GM23338 (cell line): Measurements from ENCODE around the gene SF1. TPM values are rescaled to one million over a fixed set of nuclear protein-coding genes. Genes with fewer than 3 reads are reported as not detected.

Experiments
- ATAC-seq: fragments of 200-7000 bp; cut with Tn5 transposase; 3 replicates; pipeline ENCODE4 v1.9.1; 2020
- DNase-seq: peaks from one replicate; pipeline ENCODE4 v3.0.0-alpha.2; 2015; ENCODE audit warnings: low spot score
- H2AFZ ChIP-seq: fragments of 200-600 bp; sonication (generic); 2 replicates; pipeline ENCODE4 v1.8.0; 2016; ENCODE audit warnings: antibody characterized with exemption, mild to moderate bottlenecking, moderate library complexity
- H3F3A ChIP-seq: fragments of 200-600 bp; sonication (generic); replicated peaks from 2 replicates; pipeline ENCODE4 v1.8.0; 2017; ENCODE audit warnings: antibody characterized with exemption, mixed run types, low read depth
- H3K27ac ChIP-seq: fragments of 200-600 bp; sonication (generic); 2 replicates; pipeline ENCODE4 v1.6.1; 2016; ENCODE audit warnings: low read depth
- H3K27me3 ChIP-seq: fragments of 200-600 bp; sonication (generic); 2 replicates; pipeline ENCODE4 v1.8.0; 2016; ENCODE audit warnings: mild to moderate bottlenecking, mixed run types, moderate library complexity; ENCODE audit not compliant: insufficient read depth
- H3K36me3 ChIP-seq: fragments of 200-600 bp; sonication (generic); 2 replicates; pipeline ENCODE4 v1.8.0; 2016; ENCODE audit warnings: mild to moderate bottlenecking; ENCODE audit not compliant: insufficient read depth
- H3K4me1 ChIP-seq: fragments of 200-600 bp; sonication (generic); 2 replicates; pipeline ENCODE4 v1.8.0; 2016; ENCODE audit warnings: mild to moderate bottlenecking, moderate library complexity; ENCODE audit not compliant: insufficient read depth
- H3K4me2 ChIP-seq: fragments of 200-600 bp; sonication (generic); 2 replicates; pipeline ENCODE4 v1.7.1; 2017; ENCODE audit warnings: mixed run types
- H3K4me3 ChIP-seq: fragments of 200-600 bp; sonication (generic); 2 replicates; pipeline ENCODE4 v1.6.1; 2016; ENCODE audit warnings: mixed run types
- H3K79me2 ChIP-seq: fragments of 200-600 bp; sonication (generic); replicated peaks from 2 replicates; pipeline ENCODE4 v1.8.0; 2017; ENCODE audit warnings: mild to moderate bottlenecking; ENCODE audit not compliant: insufficient read depth
- H3K9me2 ChIP-seq: fragments of 200-600 bp; sonication (generic); 2 replicates; pipeline ENCODE4 v1.8.0; 2017; ENCODE audit not compliant: insufficient read depth
- H4K20me1 ChIP-seq: fragments of 200-600 bp; sonication (generic); replicated peaks from 2 replicates; pipeline ENCODE4 v1.8.0; 2017; ENCODE audit warnings: mild to moderate bottlenecking; ENCODE audit not compliant: insufficient read depth
- H3K27ac Mint-ChIP-seq: 2 replicates; pipeline ENCODE4 v1.8.0; 2020; ENCODE audit warnings: inconsistent platforms, mild to moderate bottlenecking, moderate library complexity, mixed read lengths
- H3K27me3 Mint-ChIP-seq: 3 replicates; pipeline ENCODE4 v1.8.0; 2022; ENCODE audit warnings: low read depth, mild to moderate bottlenecking, moderate library complexity, mixed read lengths, inconsistent platforms; ENCODE audit not compliant: insufficient read depth, poor library complexity
- H3K36me3 Mint-ChIP-seq: 3 replicates; pipeline ENCODE4 v1.8.0; 2021; ENCODE audit warnings: low read depth, mild to moderate bottlenecking, inconsistent platforms, moderate library complexity, mixed read lengths
- H3K4me1 Mint-ChIP-seq: 3 replicates; pipeline ENCODE4 v1.8.0; 2020; ENCODE audit warnings: mild to moderate bottlenecking, inconsistent platforms, mixed read lengths
- H3K4me3 Mint-ChIP-seq: 3 replicates; pipeline ENCODE4 v1.8.0; 2021; ENCODE audit warnings: moderate library complexity, mild to moderate bottlenecking, inconsistent platforms, mixed read lengths
- H3K9me3 Mint-ChIP-seq: 3 replicates; pipeline ENCODE4 v1.8.0; 2020; ENCODE audit warnings: moderate library complexity, mild to moderate bottlenecking, inconsistent platforms, mixed read lengths
- CREB1 ChIP-seq: fragments of 250-450 bp; sonication (Bioruptor Pico); IDR thresholded peaks from 2 replicates; pipeline ENCODE4 v1.5.0; 2020; ENCODE audit warnings: low read depth, mild to moderate bottlenecking, moderate library complexity
- CTCF ChIP-seq, 2 experiments: fragments of 200-600 bp in 1 of 2; sonication (generic) in 1 of 2; conservative IDR thresholded peaks; 2 replicates each; pipeline versions ENCODE4 v1.5.1 to v1.6.1; 2016 to 2017; ENCODE audit warnings: antibody characterized with exemption in 2 of 2, low read depth in 2 of 2, mild to moderate bottlenecking in 2 of 2, moderate library complexity in 1 of 2
- ETS1 ChIP-seq: IDR thresholded peaks from 2 replicates; pipeline ENCODE4 v1.6.1; 2016; ENCODE audit warnings: antibody characterized with exemption
- EZH2 ChIP-seq: fragments of 200-600 bp; sonication (generic); IDR thresholded peaks from one replicate; pipeline ENCODE4 v1.8.0; 2017; ENCODE audit warnings: antibody characterized with exemption, mild to moderate bottlenecking, low read depth; ENCODE audit not compliant: unreplicated experiment
- EZH2phosphoT487 ChIP-seq: fragments of 200-600 bp; sonication (generic); IDR thresholded peaks from one replicate; pipeline ENCODE4 v1.8.1; 2018; ENCODE audit warnings: antibody characterized with exemption; ENCODE audit not compliant: unreplicated experiment
- JUNB ChIP-seq: IDR thresholded peaks from one replicate; pipeline ENCODE4 v1.6.1; 2016; ENCODE audit warnings: antibody characterized with exemption; ENCODE audit not compliant: unreplicated experiment
- NANOG ChIP-seq: IDR thresholded peaks from 2 replicates; pipeline ENCODE4 v1.6.1; 2016; ENCODE audit warnings: antibody characterized with exemption, borderline replicate concordance
- POLR2AphosphoS5 ChIP-seq: IDR thresholded peaks from 2 replicates; pipeline ENCODE4 v1.6.1; 2016; ENCODE audit warnings: antibody characterized with exemption, low read depth
- REST ChIP-seq: IDR thresholded peaks from one replicate; pipeline ENCODE4 v1.6.1; 2018; ENCODE audit warnings: antibody characterized with exemption; ENCODE audit not compliant: unreplicated experiment
- STAT1 ChIP-seq: IDR thresholded peaks from one replicate; pipeline ENCODE4 v1.6.1; 2016; ENCODE audit warnings: antibody characterized with exemption; ENCODE audit not compliant: unreplicated experiment
- ZNF114 ChIP-seq: fragments of 250-450 bp; sonication (Bioruptor Pico); IDR thresholded peaks from 2 replicates; pipeline ENCODE4 v1.5.0; 2020; ENCODE audit warnings: mild to moderate bottlenecking, moderate library complexity
- ZNF331 ChIP-seq: fragments of 250-450 bp; sonication (Bioruptor Pico); IDR thresholded peaks from 2 replicates; pipeline ENCODE4 v1.5.0; 2020; ENCODE audit warnings: low read depth, mild to moderate bottlenecking, moderate library complexity
- ZNF462 ChIP-seq: fragments of 250-450 bp; sonication (Bioruptor Pico); IDR thresholded peaks from 2 replicates; pipeline ENCODE4 v1.5.0; 2020; ENCODE audit warnings: mild to moderate bottlenecking, moderate library complexity
- polyA plus RNA-seq: library from polyadenylated mRNA; unstranded; fragments of >200 nt; fragmentation: Nextera tagmentation; extraction: Ambion mirVana; gene quantifications from 2 replicates; pipeline ENCODE4 v1.2.1, GENCODE V29; 2016
- total RNA-seq: library from RNA; depleted of rRNA; stranded (reverse); fragments of >200 nt; shearing (Covaris generic); gene quantifications from 2 replicates; pipeline ENCODE4 v1.2.3, GENCODE V29; 2014

Gene SF1
- total and polyA plus RNA-seq, 2 experiments from 2014 or later: 76.9 to 252 TPM

- no peak overlapping the region for H3K27ac ChIP-seq
- DNase-seq (no peak), ATAC-seq (no peak)
- H3K9me2 ChIP-seq: no peaks in the 10 kb centered on the region
- no peaks in the 10 kb centered on the region; the same call in 2 of the 3 replicates for H3K4me1 Mint-ChIP-seq
- no peaks in the 10 kb centered on the region for H3F3A ChIP-seq
- H3K4me3 ChIP-seq: no peak overlapping the region
- H3K79me2 ChIP-seq: no peaks in the 10 kb centered on the region
- no peaks in the 10 kb centered on the region for H3K9me3 Mint-ChIP-seq
- no peaks in the 10 kb centered on the region; the same call in 2 of the 3 replicates for H3K36me3 Mint-ChIP-seq
- H3K4me1 ChIP-seq: no peaks in the 10 kb centered on the region; the same call in 1 of the 2 replicates
- no peak overlapping the region for H3K4me3 Mint-ChIP-seq
- peaks cover 2% of the 10 kb centered on the region for H3K27me3 Mint-ChIP-seq
- H2AFZ ChIP-seq: no peak overlapping the region
- H3K27ac Mint-ChIP-seq: no peak overlapping the region
- no peaks in the 10 kb centered on the region for H4K20me1 ChIP-seq
- no peaks in the 10 kb centered on the region for H3K27me3 ChIP-seq
- no peak overlapping the region for H3K4me2 ChIP-seq
- TF ChIP-seq ZNF462 (CRISPR knock-in tag) (no peak), POLR2AphosphoS5 (no peak), EZH2 (no peak), REST (no peak), EZH2phosphoT487 (no peak), NANOG (no peak), ZNF331 (CRISPR knock-in tag) (no peak), ETS1 (no peak), STAT1 (no peak), JUNB (no peak), ZNF114 (CRISPR knock-in tag) (no peak), CTCF (conservative IDR thresholded peaks at IDR 0.05; ENCODE audit: low read depth in 2 of 2) (no peak), CREB1 (CRISPR knock-in tag) (no peak)
- no peaks in the 10 kb centered on the region for H3K36me3 ChIP-seq
These were observed 18.6 kb upstream of the SF1 start for GRCh38 chr11:64796757-64797541.
